Islet of Langerhans (tissue), 1 donor: Measurements from ENCODE around the gene MYH11.
"Not testable (repeated sequence)": the region's sequence is repeated elsewhere in the genome, so short reads cannot be mapped to it uniquely, and the experiment has no call there.

Source experiments
- FAIRE-seq: peaks from one replicate; lab custom pipeline; 2011; peaks lifted over from hg19 to GRCh38; lab: Jason Lieb, UNC

The MYH11 gene

GRCh38 chr16:15749985-15750384 lies 106.8 kb downstream of the MYH11 start:
- no peak for FAIRE-seq

DNA sequence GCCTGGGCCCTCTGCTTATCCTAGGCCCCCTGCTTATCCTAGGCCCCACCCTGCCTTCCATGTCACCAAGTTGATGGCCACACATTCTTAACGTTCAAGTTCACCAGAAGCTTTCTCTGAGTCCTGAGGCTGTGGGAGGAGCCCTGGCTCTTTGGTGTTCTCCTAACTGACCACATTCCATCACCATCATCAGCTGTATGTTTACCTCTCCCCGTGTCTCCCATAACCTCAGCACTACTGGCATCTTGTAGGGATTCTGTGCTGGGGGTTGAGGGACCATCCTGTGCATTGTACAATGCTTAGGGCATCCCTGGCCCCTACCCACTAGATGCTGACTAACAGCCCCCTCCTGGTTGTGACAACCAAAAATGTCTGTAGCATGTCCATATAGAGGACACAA lies 107.5 kb downstream of the MYH11 start:
- FAIRE-seq: no peak

DNA sequence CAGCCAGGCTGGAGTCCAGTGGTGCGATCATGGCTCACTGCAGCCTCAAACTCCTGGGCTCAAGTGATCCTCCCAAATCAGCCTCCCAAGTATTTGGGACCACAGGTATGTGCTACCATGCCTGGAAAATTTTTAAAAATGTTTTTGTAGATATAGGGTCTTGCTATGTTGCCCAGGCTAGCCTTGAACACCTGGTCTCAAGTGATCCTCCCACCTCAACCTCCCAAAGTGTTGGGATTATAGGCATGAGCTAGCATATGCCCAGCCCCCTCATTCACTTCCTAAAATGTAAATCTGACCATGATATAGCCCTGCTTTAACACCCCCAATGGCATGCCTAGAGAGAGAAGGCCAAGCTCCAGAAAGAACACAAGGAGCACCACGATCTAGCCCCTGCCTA lies 108.2 kb downstream of the MYH11 start:
- FAIRE-seq: no peak

GRCh38 chr16:15747937-15748336 lies 108.9 kb downstream of the MYH11 start:
- no peak for FAIRE-seq

DNA sequence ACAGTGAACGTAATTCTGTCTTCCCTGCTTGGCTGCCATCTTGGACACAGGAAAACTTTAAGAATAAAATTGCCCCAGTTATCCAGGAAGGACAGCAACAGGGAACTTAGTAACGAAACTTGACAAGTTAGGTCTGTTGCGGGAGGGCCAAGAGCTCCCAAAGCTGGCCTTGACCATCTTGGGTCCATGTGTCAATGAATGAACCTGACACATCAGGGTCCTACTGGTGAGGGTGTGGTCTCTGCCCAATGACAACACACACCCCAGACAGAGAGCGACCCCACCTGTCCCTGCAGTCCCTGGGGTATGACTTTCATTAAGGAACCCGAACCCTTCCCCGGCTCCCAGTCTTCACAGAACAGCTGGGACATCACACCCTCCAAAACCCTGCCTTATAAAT lies 110.5 kb downstream of the MYH11 start:
- FAIRE-seq: no peak

GRCh38 chr16:15743657-15744056 lies 113.2 kb downstream of the MYH11 start:
- no peak for FAIRE-seq

- FAIRE-seq: no peak
Measured at GRCh38 chr16:15742716-15743115, 114.1 kb downstream of the MYH11 start.

GRCh38 chr16:15741207-15741871 lies 115.5 kb downstream of the MYH11 start:
- FAIRE-seq: no peak

- FAIRE-seq: no peak
Measured at GRCh38 chr16:15739950-15740349, 116.9 kb downstream of the MYH11 start.

- no peak for FAIRE-seq
Measured at GRCh38 chr16:15739464-15739863, 117.4 kb downstream of the MYH11 start.

DNA sequence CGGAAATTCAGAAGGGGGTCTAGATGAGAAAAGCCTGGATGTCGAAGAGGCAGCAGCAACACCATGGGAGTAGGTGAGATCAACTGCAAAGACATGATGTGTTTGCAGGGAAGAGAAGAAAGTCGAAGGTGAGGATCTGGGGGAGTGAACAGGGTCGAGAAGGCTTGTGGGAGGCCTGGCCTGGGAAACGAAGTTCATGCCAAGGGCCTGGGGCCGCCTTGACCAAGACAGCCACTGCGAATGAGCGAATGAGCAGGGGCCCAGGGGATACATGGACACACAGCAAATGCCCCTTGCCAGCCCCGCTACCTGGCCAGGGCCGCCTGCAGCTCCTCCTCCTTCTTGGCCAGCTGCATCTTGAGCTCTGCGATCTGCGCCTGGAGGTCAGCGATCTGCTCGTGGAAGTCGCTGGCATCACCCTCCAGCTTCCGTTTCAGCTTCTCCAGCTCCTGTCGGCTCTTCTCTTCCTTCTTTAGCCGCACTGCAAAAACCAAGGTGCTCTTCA lies 119.6 kb downstream of the MYH11 start:
- no peak for FAIRE-seq

DNA sequence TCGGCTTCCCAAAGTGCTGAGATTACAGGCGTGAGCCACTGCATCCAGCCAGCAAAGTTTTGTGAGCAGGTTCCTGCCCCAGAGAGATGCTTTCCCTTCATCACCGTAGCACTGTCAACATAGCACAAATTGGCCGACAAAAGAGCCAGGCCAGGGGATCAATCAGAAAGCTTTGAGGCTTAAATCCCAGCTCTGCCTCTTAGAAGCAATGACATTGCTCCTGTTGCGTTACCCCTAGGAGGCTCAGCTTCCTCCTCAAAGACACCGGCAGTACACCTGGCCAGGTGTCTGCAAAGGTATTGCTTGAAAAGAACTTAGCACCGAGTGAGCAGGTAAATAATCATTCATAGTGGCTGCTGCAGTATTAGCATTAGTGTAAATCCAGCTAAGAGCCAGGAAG lies 120.3 kb downstream of the MYH11 start:
- no peak for FAIRE-seq

- no peak for FAIRE-seq
Measured at GRCh38 chr16:15735610-15736009, 121.2 kb downstream of the MYH11 start.

- no peak for FAIRE-seq
Measured at GRCh38 chr16:15732416-15732815, 124.4 kb downstream of the MYH11 start.

DNA sequence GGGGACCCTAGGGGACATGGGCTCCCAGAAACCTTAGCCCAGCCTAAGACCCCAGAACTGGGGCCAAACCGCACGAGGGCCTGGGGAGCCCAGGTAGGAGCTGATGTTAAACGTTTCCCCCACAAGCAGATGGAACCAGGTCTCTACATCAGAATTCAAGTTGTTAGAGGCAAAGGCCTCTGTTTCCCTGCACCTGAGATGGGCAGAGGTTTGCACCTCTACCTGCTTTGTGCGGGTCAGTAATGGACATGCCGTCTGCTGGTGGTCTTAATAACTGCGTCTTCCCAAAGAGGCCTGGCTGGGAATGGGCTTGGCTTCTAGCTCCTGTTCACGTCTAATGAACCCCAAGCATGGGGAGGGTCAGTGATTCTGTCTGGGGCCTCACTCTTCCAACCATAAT lies 127.7 kb downstream of the MYH11 start:
- no peak for FAIRE-seq

DNA sequence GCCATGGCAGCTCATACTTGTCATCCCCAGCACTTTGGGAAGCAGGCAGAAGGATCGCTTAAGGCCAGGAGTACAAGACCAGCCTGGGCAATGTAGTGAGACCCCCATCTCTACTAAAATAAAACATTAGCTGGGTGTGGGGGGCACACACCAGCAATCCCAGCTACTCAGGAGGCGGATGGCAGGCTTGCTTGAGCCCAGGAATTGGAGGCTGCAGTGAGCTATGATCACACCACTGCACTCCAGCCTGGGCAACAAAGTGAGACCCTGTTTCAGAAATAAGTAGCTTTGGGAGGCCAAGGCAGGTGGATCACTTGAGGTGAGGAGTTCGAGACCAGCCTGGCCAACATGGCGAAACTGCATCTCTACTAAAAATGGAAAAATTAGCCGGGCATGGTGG lies 129.1 kb downstream of the MYH11 start:
- not testable (repeated sequence) for FAIRE-seq

DNA sequence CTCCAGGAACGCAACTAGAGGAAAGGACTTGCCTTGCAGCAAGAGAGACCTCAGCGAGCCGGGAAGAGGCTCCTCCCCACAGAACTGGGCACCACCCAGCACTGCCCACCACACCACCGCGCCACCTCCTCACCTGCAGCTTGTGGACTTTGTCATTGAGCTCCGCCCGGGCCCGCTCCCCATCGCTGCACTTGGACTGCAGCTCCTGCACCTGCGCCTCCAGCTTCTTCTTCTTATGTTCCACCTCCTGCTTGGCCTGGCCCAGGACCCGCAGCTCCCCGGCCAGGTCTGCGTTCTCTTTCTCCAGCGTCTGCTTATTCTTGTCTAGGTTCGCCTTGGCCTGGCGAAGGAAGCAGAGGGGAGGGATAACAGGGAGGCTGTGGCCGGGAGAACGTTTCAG lies 130.1 kb downstream of the MYH11 start:
- no peak for FAIRE-seq

- no peak for FAIRE-seq
Measured at GRCh38 chr16:15725641-15726240, 131.1 kb downstream of the MYH11 start.

GRCh38 chr16:15723808-15724207 lies 133.0 kb downstream of the MYH11 start:
- FAIRE-seq: no peak

DNA sequence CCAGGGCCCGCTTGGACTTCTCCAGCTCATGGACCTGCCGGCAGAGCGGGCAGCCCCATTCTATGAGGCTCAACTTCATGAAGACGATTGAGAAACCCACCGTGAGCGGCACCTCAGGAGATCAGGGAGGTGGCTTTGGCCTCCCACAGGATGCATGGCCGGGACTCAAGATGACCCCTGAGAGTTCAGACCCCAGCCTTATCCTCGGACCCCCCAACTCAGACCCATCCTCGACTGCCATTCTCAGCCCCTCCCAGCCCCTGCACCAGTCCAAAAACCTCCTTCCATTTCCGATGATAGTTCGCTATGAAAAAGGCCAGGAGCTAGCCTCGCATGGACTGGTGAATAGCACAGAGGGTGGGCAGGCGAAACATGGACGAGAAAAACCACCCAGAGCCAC lies 135.8 kb downstream of the MYH11 start:
- FAIRE-seq: no peak

- FAIRE-seq: no peak
Measured at GRCh38 chr16:15716694-15717447, 140.0 kb downstream of the MYH11 start.

GRCh38 chr16:15715221-15715620 lies 141.6 kb downstream of the MYH11 start:
- no peak for FAIRE-seq

GRCh38 chr16:15714393-15715172 lies 142.2 kb downstream of the MYH11 start:
- FAIRE-seq: no peak
